SKM-1 treated with dmso at 0.1 percent for 144 hours (cell line): ENCODE results near the gene GRIN2A.

Experiments used
- DNase-seq: peaks from one replicate; lab custom pipeline; 2025; ENCODE audit not compliant: unreplicated experiment; lab: John Stamatoyannopoulos, UW

Gene GRIN2A

DNA sequence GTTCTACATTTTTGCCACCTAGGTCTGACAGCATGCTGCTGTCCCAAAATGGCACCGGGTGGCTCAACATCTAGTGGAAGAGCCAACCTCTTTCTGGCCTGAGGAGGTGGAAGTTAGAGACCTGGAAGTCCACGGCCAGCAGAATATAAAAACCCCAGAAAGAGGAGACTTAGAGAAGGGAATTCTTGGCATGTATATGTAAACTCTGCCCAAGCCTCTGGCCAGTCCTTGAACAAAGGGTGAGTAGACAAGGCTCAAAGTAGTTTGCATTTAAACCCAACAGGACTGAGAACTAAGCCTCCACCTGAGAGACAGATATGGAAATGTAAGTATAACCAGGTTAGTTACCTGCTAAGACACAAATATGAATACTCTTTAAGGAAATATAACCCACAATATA lies 210.3 kb downstream of the GRIN2A start:
- no peak for DNase-seq

- no peak for DNase-seq
These were observed 211.4 kb downstream of the GRIN2A start for GRCh38 chr16:9970796-9971195.

- no peak for DNase-seq
These were observed 212.0 kb downstream of the GRIN2A start for GRCh38 chr16:9970244-9970643.

- no peak for DNase-seq
These were observed 212.6 kb downstream of the GRIN2A start for GRCh38 chr16:9969580-9969979.

DNA sequence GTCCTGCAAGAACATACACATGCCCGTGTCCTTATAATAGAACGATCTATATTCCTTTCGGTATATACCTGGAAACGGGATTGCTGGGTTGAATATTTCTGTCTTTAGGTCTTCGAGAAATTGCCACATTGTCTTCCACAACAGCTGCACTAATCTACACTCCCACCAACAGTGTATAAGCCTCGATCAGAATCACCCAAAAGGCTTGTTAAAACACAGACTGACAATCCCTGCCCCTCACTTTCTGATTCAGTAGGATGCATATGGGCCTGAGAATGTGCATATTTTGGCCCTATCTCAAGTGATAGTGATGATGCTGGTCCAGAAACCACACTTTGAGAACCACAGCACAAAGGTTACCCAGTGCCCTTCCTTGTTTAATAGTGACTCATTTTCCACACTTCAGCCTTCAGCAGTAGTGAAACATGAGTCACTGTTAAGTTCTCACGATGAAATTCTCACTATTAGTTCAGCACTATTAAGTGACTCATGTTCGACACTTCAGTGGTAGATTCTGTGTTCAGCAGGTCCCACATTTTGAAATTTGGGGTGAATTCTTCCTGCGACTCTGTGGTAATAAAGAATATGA lies 215.6 kb downstream of the GRIN2A start:
- no peak for DNase-seq

DNA sequence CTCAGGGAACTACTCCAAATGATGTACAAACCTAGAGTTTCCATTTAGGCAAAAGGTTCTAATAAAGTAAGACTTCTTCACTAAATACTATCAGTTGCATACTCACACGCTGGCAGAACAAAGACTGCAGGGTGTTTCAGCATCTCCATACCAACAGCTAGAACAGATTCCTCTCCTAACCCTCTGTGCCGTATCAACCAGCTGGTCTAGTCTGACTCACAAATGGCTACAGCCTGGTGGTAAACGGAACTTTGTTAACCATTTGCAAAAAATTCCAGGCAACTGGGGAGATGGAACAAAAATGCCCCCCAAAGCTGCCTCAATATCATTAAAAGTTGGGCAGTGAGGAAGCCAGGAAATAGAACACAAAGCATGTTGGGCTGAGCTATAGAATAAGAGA lies 217.1 kb downstream of the GRIN2A start:
- no peak for DNase-seq

DNA sequence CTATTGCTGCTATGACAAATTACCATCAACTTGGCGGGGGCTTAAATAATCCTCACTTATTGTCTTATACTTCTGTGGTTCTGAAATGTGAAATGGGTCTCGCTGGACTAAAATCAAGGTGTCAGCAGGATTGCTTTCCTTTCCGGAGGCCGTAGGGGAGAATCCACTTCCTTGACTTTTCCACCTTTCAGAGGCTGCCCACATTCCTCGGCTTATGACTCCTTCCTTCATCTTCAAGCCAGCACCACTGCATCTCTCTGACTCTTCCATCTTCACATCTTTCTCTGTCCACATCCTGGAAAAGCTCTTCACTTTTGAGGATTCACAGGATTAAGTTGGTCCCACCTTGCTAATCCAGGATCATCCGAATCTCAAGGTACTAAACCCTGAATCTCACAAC lies 217.8 kb downstream of the GRIN2A start:
- no peak for DNase-seq

GRCh38 chr16:9957433-9957832 lies 224.8 kb downstream of the GRIN2A start:
- no peak for DNase-seq

DNA sequence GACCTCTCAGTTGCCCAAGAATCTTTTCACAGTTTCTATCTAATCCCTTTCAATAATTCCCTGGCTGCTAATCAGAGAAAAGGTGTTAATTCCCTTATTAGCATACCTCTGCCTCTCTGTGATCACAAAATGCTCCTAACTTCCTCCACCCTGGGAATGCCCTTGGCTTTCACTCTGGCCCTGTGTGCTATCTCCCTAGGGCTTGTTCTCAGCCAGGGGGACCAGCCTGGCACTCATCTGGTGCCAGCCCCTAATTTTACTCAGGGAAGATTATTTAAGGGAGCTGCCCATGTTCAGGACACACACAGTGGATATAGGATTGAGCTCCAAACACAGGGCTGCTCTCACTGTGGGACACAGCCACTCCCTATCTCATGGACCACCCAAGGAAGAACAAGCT lies 225.2 kb downstream of the GRIN2A start:
- DNase-seq, result no peak

DNA sequence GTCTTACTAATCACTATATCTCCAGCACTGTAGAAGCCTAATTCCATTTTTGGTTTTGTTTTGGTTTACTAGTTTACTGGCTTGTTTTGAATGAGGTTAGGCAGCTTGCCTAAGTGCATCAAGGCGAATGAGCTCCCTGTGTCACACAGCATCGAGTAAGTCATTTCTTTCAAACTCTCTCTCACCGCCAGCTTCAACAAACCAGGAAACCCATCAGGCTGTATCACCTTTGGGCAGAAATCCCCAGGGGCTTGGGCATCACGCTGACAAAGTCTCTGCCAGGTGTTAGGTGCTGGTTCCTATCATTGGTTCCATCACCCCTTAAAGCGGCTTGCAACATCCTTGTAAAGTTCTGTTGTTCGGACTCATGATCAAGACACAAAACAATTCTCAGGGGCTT lies 226.6 kb downstream of the GRIN2A start:
- DNase-seq, result no peak

DNA sequence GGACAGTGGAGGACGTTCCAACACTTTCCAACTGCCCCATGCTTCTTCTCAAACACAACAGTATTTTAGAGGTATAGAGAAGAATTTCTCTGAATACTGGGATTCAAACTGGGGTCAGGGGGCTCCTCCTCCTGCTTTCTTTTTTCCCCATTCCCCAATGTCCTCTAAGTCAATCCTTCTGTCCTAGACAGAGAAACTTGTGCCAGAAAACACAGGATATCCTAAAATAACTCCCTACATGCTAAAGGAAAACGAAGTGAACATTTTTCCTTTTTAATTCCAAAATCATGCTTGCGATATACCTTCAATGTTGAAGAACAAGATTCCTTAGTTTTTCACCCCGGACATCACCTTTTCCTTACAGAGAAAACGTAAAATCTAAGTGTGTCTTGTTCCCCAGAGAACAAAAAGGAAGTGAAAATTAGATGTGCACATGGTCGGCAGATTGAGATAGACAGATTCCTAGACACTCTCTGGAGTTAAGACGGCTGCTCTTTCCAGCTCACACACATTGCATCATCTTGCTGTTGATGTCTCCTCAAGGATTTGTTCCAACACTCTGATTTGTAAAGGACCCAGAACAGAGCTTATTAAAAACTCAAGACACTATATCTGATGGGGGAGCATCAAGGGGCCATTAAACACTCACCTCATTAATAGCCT lies 228.2 kb downstream of the GRIN2A start:
- no peak for DNase-seq

DNA sequence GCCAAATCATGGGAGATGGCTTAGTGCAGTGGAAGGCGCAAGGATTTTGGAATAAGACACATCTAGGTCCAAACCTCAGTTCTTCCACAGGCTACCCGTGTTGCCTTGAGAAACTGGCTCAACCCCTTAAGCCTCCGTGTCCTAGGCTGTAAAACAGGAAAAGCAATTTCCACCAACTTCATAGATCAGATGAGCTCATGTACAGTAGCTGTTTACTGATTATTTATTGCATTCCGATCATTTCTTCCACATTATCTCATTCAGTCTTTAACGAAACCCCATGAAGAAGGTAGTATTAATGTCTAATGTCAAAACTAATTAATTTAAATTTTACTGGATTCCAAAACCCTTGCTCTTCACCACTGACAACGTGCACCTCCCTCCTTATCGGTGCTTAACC lies 231.6 kb downstream of the GRIN2A start:
- no peak for DNase-seq

DNA sequence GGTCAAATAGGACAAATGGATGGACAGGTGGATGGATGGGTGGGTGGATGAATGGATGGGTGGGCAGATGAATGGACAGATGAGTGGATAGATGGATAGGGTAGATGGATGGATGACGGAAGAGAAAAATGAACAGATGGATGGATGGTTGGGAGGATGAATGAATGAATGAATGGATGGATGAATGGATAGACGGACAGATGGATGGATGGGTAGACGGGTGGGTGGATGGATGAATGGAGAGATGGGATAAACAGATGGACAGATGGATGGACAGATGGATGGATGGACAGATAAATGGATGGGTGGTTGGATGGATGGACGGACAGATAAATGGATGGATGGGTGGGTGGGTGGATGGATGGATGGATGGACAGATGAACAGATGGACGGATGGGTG lies 232.8 kb downstream of the GRIN2A start:
- DNase-seq, result no peak

- DNase-seq, result no peak
These were observed 233.3 kb downstream of the GRIN2A start for GRCh38 chr16:9948933-9949332.

GRCh38 chr16:9946022-9946720 lies 236.1 kb downstream of the GRIN2A start:
- no peak for DNase-seq

- no peak for DNase-seq
These were observed 239.1 kb downstream of the GRIN2A start for GRCh38 chr16:9943121-9943520.

DNA sequence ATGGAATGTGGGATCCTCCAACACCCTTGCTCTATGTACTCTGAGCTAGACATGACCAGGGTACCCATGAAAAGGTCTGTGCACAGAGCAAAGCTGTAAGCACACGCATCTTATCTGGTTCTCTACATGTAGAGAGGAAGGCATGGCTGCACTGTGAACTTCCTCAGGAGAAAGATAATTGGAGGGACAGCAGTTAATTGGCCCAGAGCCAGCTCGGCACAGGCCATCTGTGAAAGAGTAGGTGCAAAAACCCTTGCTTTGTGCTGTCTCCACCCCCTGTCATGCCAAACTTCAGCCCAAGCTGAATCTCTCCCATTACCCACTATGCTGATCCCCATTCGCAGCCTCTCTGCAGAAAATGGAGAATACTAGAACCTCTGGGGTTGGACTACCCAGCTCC lies 241.0 kb downstream of the GRIN2A start:
- DNase-seq, result no peak

GRCh38 chr16:9934723-9935508 lies 247.3 kb downstream of the GRIN2A start:
- no peak for DNase-seq

DNA sequence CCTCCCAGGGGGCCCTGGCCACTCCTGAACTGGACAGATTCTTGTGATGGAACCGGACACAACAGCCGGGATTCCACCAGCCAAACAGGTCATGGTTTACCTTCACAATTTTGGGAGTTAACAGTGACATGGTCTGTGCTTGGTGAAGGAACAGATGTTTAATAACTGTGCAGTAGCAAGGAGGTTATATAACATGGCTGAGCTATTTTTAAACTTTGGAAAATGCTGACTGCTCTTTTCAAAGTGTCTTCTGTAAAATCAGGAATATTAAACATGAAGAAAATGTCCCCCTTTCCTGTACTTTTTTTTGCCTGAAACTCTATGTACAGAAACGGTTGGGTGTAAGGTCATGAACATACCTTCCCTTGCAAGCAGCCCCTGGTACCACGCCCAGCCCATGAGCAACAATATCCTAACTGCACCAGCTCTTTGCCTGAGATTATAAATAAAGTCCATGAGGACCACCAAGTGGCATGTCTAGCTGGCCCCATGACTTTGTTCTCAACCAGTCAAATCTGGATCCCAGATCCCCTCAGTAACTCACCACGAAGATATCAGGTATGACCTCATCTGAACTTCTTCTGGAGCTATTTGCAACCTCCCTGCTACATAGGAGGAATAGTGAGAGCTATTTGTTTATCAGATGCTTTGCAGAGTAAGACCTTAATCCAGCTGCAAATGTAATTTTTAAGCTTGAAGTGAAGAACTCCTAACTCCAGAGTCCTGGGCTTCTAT lies 249.1 kb downstream of the GRIN2A start:
- no peak for DNase-seq

- DNase-seq, result no peak
These were observed 250.2 kb downstream of the GRIN2A start for GRCh38 chr16:9932000-9932399.

DNA sequence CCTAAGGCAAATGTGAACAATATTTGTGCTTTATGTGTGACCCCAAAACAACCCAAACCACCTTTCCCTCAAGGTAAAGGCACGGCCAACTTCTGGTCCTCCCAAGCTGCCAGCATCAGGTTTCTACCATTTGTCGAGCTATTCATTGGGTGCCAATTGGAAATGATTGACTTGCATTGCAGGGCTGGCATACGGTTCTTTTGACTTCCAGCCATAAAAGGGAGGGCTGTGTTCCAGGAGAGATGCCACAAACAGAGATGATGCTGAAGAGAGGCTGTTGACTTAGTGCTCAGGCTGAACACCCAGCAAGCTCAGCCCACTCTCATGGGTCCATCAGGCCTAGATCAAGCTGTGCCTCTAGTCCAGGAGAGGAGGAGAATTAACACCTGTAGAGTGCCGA lies 252.4 kb downstream of the GRIN2A start:
- no peak for DNase-seq
